GM19099 (cell line): Measurements from ENCODE around the gene MAP4.

Experiments used
- POLR2A ChIP-seq: IDR thresholded peaks from 3 replicates; pipeline ENCODE4 v1.6.1; 2011; ENCODE audit warnings: low read depth; ENCODE audit not compliant: insufficient read length; ENCODE audit errors: extremely low read depth

The MAP4 gene

DNA sequence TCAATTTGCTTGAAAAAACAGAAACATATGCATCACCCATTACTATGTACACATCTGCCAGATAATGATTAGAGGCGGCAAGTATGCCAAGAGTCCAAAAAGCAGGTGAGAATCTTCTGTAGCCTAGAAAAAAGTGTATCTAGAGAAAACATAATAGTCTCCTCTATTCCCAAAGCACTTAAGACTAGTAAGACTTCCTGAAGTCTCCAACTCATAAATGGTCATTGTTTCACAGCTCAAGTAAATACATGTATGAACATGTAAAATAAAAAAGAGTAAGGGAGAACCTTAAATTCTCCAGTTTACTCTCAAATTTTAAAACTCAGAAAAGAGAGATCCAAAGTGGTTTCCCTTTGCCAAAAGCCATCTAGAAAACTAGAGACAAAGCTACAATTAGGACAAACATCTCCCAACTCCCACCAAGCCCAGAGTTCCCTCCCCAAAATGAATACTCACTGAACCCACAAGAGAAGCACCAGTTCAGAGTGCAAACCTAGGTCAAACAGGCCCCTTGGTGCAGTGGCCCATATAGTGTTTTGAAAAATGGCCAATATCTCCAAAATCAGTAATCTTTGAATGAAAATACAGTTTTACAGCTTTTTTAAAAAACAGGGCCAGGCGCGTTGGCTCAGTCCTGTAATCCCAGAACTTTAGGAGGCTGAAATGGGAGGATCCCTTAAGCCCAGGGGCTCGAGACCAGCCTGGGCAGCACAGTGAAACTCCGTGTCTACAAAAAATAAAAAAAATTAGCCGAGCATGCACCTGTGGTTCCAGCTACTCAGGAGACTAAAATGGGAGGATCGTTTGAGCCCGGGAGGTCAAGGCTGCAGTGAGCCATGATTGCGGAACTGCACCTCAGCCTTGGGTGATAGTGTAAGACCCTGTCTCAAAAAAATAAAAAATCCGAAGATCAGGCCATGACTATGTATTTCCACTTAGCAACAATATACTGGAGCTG, 11.0 kb upstream of the MAP4 start:
- TF ChIP-seq POLR2A = no peak

DNA sequence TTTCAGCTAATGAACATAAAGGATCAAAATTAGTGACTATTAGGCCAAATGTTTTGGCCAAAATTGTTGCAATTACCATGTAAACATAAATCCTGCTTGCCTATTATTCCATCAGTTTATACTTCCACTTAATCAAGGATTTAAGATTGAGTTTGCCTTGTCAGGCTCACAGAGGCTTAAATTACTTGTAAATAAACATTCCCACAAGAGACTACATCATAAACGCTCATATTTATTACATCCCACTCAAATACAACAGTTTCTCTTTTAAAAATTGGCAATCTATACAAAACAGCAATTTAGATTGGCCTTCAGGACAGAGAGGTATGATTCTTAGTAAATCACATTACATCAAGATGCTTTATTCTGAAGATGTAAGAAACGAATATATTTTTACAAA, 9.9 kb upstream of the MAP4 start:
- TF ChIP-seq POLR2A = no peak

DNA sequence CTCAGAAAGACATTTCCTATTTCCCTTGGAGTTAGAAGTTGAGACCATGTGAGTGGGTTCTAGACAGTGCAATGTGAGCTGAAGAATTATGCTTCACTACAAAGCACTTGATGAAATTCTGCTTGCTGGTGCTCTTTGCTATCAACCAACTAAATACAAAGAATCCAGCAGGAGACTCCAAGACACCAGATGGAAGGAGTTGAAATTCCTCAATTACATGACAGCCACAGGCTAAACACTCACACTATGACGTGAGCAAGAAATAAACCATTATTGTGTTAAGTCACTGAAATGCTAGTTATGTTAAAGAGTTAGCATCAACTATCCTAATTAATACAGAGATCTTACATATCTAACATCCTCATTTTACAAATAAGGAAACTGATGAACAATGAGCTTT, 8.2 kb upstream of the MAP4 start:
- no peak for TF ChIP-seq POLR2A

DNA sequence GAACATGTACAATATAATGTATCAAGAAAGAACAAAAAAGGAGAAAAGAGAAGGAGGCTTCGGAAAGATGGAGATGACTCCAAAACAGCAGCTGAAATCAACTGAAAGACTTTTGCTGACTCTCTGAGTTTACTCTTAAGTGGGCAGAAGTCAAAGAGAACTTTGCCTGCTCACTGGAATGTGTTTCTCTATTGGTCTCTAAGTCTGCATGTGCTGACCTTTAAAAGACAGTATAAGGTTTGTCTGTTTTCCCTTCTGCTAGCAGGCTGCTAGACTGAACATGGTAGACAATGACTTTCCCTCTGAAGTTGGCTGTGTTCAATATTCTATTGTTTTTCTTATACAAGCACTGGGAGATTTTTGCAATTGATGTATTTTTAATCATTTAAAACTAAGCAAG, 7.2 kb upstream of the MAP4 start:
- no peak for TF ChIP-seq POLR2A

DNA sequence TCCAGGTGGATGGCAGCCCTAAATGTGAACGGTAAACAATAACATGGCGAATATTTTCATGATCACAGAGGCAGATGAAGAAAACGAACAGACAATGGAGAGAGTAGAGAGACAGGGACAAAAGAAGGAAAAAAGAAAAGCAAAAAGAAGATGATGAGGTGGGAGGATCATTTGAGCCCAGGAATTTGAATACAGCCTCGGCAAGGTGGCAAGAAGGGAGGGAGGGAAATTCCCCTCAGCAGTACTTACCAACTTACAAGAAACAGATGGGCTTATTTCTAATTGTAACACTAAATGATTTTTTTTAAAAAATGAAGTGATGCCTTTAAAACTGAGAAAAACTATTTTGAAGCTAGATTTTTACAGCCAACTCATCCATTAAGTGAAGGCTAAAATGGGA, 6.0 kb upstream of the MAP4 start:
- no peak for TF ChIP-seq POLR2A

DNA sequence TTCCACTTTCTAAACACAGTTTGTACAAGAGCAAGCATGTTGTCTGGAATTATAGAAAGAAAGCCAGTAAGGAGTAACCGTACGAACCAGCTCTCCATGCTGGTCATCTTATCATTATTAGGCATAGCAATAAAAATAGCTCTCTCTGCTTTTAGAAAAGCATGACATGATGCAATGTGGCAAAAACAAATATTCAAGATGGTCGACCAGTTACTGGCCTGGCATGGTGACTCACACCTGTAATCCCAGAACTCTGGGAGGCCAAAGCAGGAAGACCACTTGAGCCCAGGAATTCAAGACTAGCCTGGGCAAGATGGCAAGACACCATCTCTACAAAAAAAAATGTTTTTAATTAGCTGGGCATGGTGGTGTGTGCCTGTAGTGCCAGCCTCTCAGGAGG, 2.6 kb upstream of the MAP4 start:
- no peak for TF ChIP-seq POLR2A

DNA sequence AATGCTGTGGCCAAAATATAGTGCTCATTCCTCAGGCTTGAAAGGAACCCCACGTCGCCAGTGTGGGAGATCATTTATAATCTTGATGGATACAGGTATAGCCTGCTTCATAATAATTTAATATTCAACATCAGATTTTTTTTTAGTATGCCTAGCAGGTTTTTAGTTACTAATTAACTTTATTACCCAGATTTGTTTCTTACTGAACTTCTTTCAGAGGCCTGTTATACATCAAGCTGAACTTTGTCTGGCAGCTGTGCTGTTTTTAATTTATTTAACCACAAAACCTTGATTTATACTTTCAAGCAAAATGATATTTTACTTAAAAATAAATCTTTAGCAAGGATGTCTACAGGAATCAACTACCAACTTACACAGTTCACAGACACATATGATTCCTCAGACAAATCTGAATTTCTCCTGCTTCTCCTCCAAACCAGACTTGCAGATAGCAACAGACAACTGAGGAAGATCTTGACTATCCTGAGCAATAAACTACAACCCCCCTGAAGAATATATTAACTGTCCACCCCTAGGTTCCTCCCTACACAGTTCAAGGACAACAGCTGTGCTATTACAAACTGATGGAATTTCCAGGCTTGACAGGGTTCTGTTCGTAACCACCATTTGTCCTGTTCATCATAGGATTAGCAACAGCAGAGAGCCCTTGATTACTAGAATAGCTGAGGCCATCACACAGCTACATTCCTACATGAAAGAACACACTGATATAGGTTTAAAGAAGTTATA, 610 bp downstream of the MAP4 start:
- TF ChIP-seq POLR2A = no peak

DNA sequence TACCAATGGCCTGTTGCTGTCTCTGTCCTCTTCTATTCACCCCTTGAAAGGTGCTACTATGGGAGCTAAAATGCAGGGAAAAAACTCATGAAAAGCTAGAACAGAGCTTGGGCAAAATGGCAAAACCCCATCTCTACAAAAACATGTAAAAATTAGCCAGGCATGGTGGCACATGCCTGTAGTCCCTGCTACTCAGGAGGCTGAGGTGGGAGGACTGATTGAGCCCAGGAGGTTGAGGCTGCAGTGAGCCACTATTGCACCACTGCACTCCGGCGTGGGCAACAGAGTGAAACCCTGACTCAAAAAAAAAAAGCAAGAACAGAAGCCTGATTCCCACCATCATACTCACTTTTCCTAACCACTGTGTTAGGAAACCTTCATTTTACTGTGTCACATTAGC, 1.9 kb downstream of the MAP4 start:
- TF ChIP-seq POLR2A = no peak

DNA sequence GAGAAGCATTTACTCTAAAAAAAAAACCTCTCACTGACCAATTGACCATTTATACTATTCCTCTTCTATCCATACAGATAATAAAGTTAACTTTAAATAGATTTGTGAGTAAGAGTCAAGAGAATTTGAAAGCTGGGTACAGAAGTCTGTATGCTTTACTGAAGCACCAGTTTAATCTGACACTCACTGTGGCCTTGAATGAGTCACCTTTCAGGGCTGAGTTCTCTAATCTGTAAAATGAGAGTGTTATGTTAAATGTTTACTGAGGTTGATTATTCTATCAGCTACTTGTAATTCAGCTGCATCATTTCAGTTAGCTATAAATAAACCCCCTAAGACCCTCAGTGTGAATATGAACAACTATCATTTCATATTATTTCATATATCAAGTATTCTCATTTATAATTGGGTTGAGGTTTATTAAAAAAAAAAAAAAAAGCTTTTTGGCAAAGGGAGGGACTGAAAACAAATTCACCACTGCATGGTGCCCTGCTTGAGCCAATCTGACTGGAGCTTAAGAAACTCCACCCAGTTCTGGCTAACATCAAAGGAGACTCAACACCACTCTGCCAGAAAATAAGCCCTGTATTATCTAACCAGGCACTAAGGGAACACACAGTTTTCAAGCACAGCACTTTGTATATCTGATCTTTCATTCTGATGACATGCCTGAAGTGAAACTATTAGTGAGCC, 2.8 kb downstream of the MAP4 start:
- TF ChIP-seq POLR2A = no peak

DNA sequence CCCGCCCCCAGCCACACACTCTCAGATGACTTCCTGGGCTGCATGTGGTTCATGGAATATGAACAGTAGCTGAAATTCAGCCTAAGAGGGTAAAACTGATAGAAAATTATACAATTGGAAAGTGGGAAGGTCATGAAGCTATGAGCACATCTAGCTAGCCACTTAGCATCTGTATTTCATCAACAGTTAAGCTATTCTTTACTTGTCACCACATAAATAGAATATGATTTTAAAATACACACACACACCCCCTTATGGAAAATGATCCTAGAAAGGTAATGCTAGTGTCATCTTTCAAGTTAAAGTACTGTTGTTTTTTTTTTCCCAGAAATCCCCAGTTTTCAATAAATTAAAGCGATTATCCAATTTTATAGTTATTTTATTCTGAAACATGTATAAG, 3.6 kb downstream of the MAP4 start:
- no peak for TF ChIP-seq POLR2A

DNA sequence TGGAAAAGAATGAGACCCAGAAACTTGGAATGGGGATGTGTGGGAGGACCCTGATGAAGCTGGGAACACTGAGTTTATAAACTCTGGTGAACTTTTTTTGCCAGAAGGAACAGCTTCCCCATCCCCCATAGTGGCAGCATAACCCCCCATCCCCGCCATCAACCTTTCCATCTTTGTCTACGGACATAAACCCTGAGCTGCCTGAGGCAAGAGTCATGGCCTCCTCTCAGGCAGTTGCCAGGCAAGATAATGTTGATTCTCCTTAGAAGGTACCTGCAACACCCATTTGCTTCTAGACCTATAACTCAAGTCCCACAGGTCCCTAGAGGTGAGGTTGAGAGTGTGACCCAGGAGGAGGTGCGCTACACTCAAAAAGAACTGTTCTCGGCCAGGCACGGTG, 11.5 kb downstream of the MAP4 start:
- TF ChIP-seq POLR2A = no peak

DNA sequence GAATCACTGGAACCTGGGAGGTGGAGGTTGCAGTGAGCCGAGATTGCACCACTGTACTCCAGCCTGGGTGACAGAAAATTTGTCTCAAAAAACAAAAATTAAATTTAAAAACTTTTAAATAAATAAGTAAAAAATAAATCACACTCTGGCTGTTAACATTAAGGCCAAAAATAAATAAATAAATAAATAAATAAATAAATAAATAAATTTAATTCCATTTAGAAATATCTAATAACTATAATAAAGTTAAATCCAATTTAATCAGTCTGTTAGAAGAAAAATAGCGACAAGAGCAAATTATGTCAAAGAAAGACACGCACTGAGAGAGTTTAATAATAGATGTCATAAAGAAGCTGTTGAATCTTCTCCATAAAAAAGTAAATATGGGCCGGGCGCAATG, 13.4 kb downstream of the MAP4 start:
- no peak for TF ChIP-seq POLR2A

DNA sequence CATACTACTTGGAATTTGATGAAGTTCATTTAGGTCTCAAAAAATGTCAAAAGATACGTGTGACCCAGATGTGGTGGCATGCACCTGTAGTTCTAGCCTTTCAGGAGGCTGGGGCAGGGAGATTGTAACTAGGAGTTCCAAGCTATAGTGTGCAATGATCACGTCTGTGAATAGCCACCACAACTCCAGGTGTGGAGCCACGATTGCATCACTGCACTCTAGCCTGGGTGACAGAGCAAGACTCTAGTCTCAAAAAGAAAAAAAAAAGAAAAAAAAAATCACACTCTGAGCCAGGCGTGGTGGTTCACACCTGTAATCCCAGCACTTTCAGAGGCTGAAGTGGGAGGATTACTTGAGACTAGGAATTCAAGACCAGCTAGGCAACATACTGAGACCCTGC, 14.2 kb downstream of the MAP4 start:
- TF ChIP-seq POLR2A = no peak

DNA sequence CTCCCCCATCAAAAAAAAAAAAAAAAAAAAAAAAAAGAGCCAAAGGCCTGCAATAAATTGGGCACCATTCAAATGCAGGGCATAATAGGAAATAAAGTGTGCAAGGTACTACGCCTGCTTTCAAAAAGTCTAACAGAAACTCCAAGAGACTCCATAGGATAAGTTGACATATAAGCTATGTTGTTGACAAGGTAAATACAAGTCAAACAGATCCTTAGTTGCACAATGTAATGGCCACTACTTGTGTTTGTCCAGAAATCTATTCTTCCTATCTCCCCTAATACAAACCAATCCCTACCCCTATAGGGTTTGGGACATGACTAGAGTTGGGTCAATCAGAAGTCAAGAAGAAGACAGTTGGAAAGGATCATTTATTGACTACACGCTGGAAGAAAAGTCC, 16.0 kb downstream of the MAP4 start:
- TF ChIP-seq POLR2A = no peak

DNA sequence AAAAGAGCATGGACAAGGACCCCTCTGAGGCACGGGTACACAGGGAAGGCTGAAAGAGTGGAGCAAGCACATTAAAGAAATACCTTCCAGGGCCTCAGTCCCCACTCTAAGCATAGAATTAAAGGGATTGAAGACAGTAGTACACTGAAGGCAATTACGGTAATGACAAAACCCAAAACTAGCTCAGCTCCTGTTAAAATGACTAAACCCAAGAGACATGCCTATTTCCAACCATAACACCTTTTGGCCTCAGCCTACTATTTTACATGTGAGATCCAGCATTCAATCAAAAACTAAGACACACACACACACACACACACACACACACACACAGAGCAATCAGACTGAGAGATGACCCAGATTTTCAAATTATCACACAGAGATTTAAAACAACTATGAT, 19.8 kb downstream of the MAP4 start:
- no peak for TF ChIP-seq POLR2A

DNA sequence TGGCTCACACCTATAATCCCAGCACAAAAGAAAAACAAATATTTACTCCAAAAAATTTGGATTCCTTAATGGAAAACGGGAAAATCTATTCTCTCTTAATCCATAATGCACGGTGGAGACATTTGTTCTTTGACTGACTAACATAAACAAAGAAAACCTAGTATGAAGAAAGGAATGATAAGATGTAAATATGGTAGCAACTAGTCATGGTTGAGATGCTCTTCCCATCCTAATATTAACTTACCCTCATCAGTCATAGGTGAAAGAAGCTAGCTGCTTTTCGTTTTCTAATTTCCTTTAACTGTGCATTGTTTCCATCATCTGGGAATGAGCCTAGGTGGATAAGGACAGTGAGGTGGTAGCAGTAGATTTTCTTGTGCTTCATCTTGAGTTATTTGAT, 22.0 kb downstream of the MAP4 start:
- no peak for TF ChIP-seq POLR2A

DNA sequence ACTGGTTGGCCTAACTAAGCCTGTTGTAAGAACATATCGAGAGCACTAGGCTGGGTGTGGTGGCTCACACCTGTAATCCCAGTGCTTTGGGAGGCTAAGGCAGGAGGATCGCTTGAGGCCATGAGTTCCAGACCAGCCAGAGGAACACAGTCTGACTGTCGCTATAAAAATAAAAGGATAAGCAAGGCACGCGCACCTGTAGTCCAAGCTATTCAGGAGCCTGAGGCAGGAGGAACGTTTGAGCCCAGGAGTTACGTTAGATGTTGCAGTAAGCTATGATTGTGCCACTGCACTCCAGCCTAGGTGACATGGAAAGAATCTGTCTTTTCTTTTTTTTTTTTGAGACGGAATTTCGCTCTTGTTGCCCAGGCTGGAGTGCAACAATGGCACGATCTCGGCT, 24.9 kb downstream of the MAP4 start:
- TF ChIP-seq POLR2A = no peak
